OCI-LY1 (cell line): ENCODE results near the gene PCDHGB4.

ENCODE experiments used
- EZH2 ChIP-seq: fragments of 200-600 bp; sonication (generic), shearing (Covaris generic); IDR thresholded peaks from 2 replicates; pipeline ENCODE4 v1.8.0; 2017; ENCODE audit warnings: borderline replicate concordance, mixed run types, mild to moderate bottlenecking, antibody characterized with exemption, low read length, moderate library complexity, mixed read lengths
- TF ChIP-seq, protein P1 (sequence below): fragments of 200-600 bp; sonication (generic), shearing (Covaris generic); IDR thresholded peaks from 2 replicates; pipeline ENCODE4 v1.5.1; 2017; ENCODE audit warnings: mild to moderate bottlenecking, antibody characterized with exemption, low read length, moderate library complexity, mixed read lengths

GRCh38 chr5:141422742-141423291 is 35.3 kb downstream of the PCDHGB4 start:
- TF ChIP-seq EZH2 = no peak
- TF ChIP-seq, protein P1, sequence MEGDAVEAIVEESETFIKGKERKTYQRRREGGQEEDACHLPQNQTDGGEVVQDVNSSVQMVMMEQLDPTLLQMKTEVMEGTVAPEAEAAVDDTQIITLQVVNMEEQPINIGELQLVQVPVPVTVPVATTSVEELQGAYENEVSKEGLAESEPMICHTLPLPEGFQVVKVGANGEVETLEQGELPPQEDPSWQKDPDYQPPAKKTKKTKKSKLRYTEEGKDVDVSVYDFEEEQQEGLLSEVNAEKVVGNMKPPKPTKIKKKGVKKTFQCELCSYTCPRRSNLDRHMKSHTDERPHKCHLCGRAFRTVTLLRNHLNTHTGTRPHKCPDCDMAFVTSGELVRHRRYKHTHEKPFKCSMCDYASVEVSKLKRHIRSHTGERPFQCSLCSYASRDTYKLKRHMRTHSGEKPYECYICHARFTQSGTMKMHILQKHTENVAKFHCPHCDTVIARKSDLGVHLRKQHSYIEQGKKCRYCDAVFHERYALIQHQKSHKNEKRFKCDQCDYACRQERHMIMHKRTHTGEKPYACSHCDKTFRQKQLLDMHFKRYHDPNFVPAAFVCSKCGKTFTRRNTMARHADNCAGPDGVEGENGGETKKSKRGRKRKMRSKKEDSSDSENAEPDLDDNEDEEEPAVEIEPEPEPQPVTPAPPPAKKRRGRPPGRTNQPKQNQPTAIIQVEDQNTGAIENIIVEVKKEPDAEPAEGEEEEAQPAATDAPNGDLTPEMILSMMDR = no peak
